HL-60/S4 (cell line): Measurements from ENCODE around the gene TGFB1I1.
"Not testable (repeated sequence)": the region's sequence is repeated elsewhere in the genome, so short reads cannot be mapped to it uniquely, and the experiment has no call there.

Experiments used
- in situ Hi-C: fragments of 300-500 bp; cut with MboI; formaldehyde crosslinking; loops from 2 replicates; pipeline ENCODE4 v1.14.3; 2022; ENCODE audit warnings: low sequenced_read_pairs

TGFB1I1 gene

GRCh38 chr16:31466381-31466841 is 5.5 kb upstream of the TGFB1I1 start:
- in situ Hi-C loops: no loop called here

GRCh38 chr16:31467151-31467773 is 4.7 kb upstream of the TGFB1I1 start:
- in situ Hi-C loops: no loop called here

GRCh38 chr16:31467858-31468257 is 4.1 kb upstream of the TGFB1I1 start:
- in situ Hi-C loops: no loop called here

GRCh38 chr16:31470615-31471014 is 1.3 kb upstream of the TGFB1I1 start:
- in situ Hi-C loops: no loop called here

- in situ Hi-C loops: no loop called here
Measured at GRCh38 chr16:31471241-31471874, 594 bp upstream of the TGFB1I1 start.

- in situ Hi-C loops: no loop called here
Measured at GRCh38 chr16:31472709-31473203, 804 bp downstream of the TGFB1I1 start.

- in situ Hi-C loops: no loop called here
Measured at GRCh38 chr16:31473264-31473984, 1.5 kb downstream of the TGFB1I1 start.

GRCh38 chr16:31474173-31474714 is 2.3 kb downstream of the TGFB1I1 start:
- in situ Hi-C loops: no loop called here

GRCh38 chr16:31474773-31475738 is 3.1 kb downstream of the TGFB1I1 start:
- in situ Hi-C loops: no loop called here

- in situ Hi-C loops: no loop called here
Measured at GRCh38 chr16:31475946-31476302, 4.0 kb downstream of the TGFB1I1 start.

GRCh38 chr16:31476303-31477219 is 4.6 kb downstream of the TGFB1I1 start:
- in situ Hi-C loops: no loop called here

- in situ Hi-C loops: no loop called here
Measured at GRCh38 chr16:31477220-31478216, 5.6 kb downstream of the TGFB1I1 start.

GRCh38 chr16:31478956-31479355 is 7.0 kb downstream of the TGFB1I1 start:
- in situ Hi-C loops: no loop called here

- in situ Hi-C loops: no loop called here
Measured at GRCh38 chr16:31479751-31480150, 7.8 kb downstream of the TGFB1I1 start.

- in situ Hi-C loops: no loop called here
Measured at GRCh38 chr16:31480851-31481536, 9.0 kb downstream of the TGFB1I1 start.

- in situ Hi-C loops: no loop called here
Measured at GRCh38 chr16:31483081-31483480, 11.1 kb downstream of the TGFB1I1 start, which contains the start of gene SLC5A2. TSS of gene SLC5A2 (plus strand) at chr16:31483123. CDS start at chr16:31483137, 14 bp downstream.

- in situ Hi-C loops: not testable (repeated sequence)
Measured at GRCh38 chr16:31484048-31484447, 12.1 kb downstream of the TGFB1I1 start.
